ENCODE measurements around the gene KLF11.

GRCh38 chr2:10103179-10103578 is 59.8 kb downstream of the KLF11 start:
- TF ChIP-seq CTCF (IDR thresholded peaks at IDR 0.05) = no peak
- TF ChIP-seq POLR2A (IDR thresholded peaks at IDR 0.05) = no peak
- no peak for TF ChIP-seq POLR2AphosphoS5 (IDR thresholded peaks at IDR 0.05)

All from breast epithelium (tissue), 3 donors.